Measurements from ENCODE around the gene PWWP2A.

PWWP2A gene

GRCh38 chr5:160082614-160083500, 36.4 kb downstream of the PWWP2A start:
- no peak for TF ChIP-seq CTCF (IDR thresholded peaks at IDR 0.05)

- no peak for TF ChIP-seq CTCF (IDR thresholded peaks at IDR 0.05)
Measured at GRCh38 chr5:160081495-160081894, 37.8 kb downstream of the PWWP2A start.

- no peak for TF ChIP-seq CTCF (IDR thresholded peaks at IDR 0.05)
Measured at GRCh38 chr5:160079753-160080152, 39.5 kb downstream of the PWWP2A start.

GRCh38 chr5:160076997-160077396, 42.3 kb downstream of the PWWP2A start:
- TF ChIP-seq CTCF (IDR thresholded peaks at IDR 0.05) = no peak

GRCh38 chr5:160075073-160075472, 44.2 kb downstream of the PWWP2A start:
- TF ChIP-seq CTCF (IDR thresholded peaks at IDR 0.05) = no peak

GRCh38 chr5:160071916-160072315, 47.3 kb downstream of the PWWP2A start:
- no peak for TF ChIP-seq CTCF (IDR thresholded peaks at IDR 0.05)

- TF ChIP-seq CTCF (IDR thresholded peaks at IDR 0.05) = no peak
Measured at GRCh38 chr5:160071516-160071915, 47.7 kb downstream of the PWWP2A start.

Measured in LNCAP (cell line).